PC-9 (cell line): Measurements from ENCODE around the gene STK24.

Source experiments
- EZH2 ChIP-seq: fragments of 200-600 bp; sonication (generic); IDR thresholded peaks from 2 replicates; pipeline ENCODE4 v1.8.0; 2017; ENCODE audit warnings: antibody characterized with exemption, low read depth
- TF ChIP-seq, protein P1 (sequence below): fragments of 200-600 bp; sonication (generic); conservative IDR thresholded peaks from 2 replicates; pipeline ENCODE4 v1.6.1; 2017; ENCODE audit warnings: mixed run types, antibody characterized with exemption, mild to moderate bottlenecking, moderate library complexity

DNA sequence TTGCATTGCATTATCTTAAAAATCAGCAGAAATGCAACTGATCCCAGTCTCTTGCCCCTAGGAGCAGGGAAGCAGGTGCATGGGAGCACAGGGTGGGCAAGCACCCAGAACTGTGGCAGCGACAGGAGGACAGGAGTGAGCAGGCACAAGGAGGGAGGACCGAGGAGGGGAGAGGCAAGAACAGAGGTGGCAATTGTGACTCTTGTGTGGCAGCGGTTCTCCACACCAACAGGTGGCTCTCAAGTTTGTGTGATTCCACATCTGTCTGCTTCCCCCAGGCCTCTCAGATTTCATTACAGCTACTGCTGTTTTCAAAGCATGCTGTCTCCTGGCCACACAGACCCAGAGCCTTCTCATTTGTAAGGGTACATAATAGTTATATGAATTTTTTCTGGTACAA is 108.5 kb downstream of the STK24 start:
- TF ChIP-seq, protein P1, sequence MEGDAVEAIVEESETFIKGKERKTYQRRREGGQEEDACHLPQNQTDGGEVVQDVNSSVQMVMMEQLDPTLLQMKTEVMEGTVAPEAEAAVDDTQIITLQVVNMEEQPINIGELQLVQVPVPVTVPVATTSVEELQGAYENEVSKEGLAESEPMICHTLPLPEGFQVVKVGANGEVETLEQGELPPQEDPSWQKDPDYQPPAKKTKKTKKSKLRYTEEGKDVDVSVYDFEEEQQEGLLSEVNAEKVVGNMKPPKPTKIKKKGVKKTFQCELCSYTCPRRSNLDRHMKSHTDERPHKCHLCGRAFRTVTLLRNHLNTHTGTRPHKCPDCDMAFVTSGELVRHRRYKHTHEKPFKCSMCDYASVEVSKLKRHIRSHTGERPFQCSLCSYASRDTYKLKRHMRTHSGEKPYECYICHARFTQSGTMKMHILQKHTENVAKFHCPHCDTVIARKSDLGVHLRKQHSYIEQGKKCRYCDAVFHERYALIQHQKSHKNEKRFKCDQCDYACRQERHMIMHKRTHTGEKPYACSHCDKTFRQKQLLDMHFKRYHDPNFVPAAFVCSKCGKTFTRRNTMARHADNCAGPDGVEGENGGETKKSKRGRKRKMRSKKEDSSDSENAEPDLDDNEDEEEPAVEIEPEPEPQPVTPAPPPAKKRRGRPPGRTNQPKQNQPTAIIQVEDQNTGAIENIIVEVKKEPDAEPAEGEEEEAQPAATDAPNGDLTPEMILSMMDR, result no peak
- no peak for TF ChIP-seq EZH2
